Breast epithelium (tissue), 4 donors: ENCODE results near the gene DDO. TPM values are rescaled to one million over a fixed set of nuclear protein-coding genes. Genes with fewer than 3 reads are reported as not detected.

Experiments used
- DNase-seq, 2 donors: peaks; one replicate each; pipeline ENCODE4 v3.0.0-alpha.2; 2019; ENCODE audit warnings: low spot score in 2 of 2
- H3K27ac ChIP-seq, 2 donors: fragments of 200-600 bp; sonication (generic) in 1 of 2; one replicate each; pipeline ENCODE4 v1.5.1; 2016 to 2019; ENCODE audit warnings: mild to moderate bottlenecking in 1 of 2
- H3K27me3 ChIP-seq, 2 donors: fragments of 200-600 bp; sonication (generic) in 1 of 2; one replicate each; pipeline versions ENCODE4 v1.5.1 to v1.6.0; 2017 to 2019; ENCODE audit warnings: control low read depth in 1 of 2, mild to moderate bottlenecking in 1 of 2
- H3K36me3 ChIP-seq: fragments of 200-600 bp; one replicate; pipeline ENCODE4 v1.5.1; 2019
- H3K4me1 ChIP-seq, 2 donors: fragments of 200-600 bp; sonication (generic); one replicate each; pipeline ENCODE4 v1.5.1; 2016 to 2019; ENCODE audit warnings: control low read depth in 1 of 2
- H3K4me3 ChIP-seq, 3 donors: fragments of 200-600 bp; sonication (generic); 1 replicate in 2 of 3; 2 replicates in 1 of 3; pipeline ENCODE4 v1.5.1; 2016 to 2019; ENCODE audit warnings: mild to moderate bottlenecking in 3 of 3, moderate library complexity in 2 of 3
- H3K9me3 ChIP-seq, 2 donors: fragments of 200-600 bp; sonication (generic) in 1 of 2; one replicate each; pipeline ENCODE4 v1.5.1; 2016 to 2019; ENCODE audit warnings: control low read depth in 1 of 2
- POLR2A ChIP-seq: fragments of 450-650 bp; IDR thresholded peaks from one replicate; pipeline ENCODE4 v1.6.1; 2016; ENCODE audit warnings: antibody characterized with exemption, mild to moderate bottlenecking, moderate library complexity
- POLR2AphosphoS5 ChIP-seq, 3 donors: sonication (generic); formaldehyde crosslinking; IDR thresholded peaks; one replicate each; pipeline ENCODE4 v1.6.1; 2017; ENCODE audit warnings: antibody characterized with exemption in 3 of 3
- intact Hi-C: fragments of 100-400 bp; cut with DNase I; formaldehyde crosslinking; loops from one replicate; pipeline ENCODE4 v1.15.1; 2023; ENCODE audit warnings: low total_unique reads
- total RNA-seq, 3 donors: library from RNA; depleted of rRNA; stranded (reverse); fragments of >200 nt; gene quantifications; one replicate each; pipeline ENCODE4 v1.1.0, GENCODE V29; 2016
- TF ChIP-seq, protein P1 (sequence below), 3 donors: fragments of 450-650 bp; IDR thresholded peaks; one replicate each; pipeline ENCODE4 v1.5.1; 2016 to 2017; ENCODE audit warnings: antibody characterized with exemption in 3 of 3, mild to moderate bottlenecking in 3 of 3, moderate library complexity in 3 of 3

DDO gene
- total RNA-seq, 3 donors from 2014 or later = 1.6 to 4.7 (median 2.0) TPM

- no peak overlapping the region for H3K4me3 ChIP-seq
- no peaks in the 10 kb centered on the region for H3K4me1 ChIP-seq
- TF ChIP-seq, protein P1, sequence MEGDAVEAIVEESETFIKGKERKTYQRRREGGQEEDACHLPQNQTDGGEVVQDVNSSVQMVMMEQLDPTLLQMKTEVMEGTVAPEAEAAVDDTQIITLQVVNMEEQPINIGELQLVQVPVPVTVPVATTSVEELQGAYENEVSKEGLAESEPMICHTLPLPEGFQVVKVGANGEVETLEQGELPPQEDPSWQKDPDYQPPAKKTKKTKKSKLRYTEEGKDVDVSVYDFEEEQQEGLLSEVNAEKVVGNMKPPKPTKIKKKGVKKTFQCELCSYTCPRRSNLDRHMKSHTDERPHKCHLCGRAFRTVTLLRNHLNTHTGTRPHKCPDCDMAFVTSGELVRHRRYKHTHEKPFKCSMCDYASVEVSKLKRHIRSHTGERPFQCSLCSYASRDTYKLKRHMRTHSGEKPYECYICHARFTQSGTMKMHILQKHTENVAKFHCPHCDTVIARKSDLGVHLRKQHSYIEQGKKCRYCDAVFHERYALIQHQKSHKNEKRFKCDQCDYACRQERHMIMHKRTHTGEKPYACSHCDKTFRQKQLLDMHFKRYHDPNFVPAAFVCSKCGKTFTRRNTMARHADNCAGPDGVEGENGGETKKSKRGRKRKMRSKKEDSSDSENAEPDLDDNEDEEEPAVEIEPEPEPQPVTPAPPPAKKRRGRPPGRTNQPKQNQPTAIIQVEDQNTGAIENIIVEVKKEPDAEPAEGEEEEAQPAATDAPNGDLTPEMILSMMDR (IDR thresholded peaks at IDR 0.05) = no peak
- no peak for TF ChIP-seq POLR2AphosphoS5 (IDR thresholded peaks at IDR 0.05)
- no peak for TF ChIP-seq POLR2A
- H3K9me3 ChIP-seq = no peaks in the 10 kb centered on the region
- H3K36me3 ChIP-seq = no peaks in the 10 kb centered on the region
- H3K27ac ChIP-seq = no peak overlapping the region
- intact Hi-C loops = no loop called here
- DNase-seq = no peak
- no peaks in the 10 kb centered on the region for H3K27me3 ChIP-seq
These were observed 36.8 kb downstream of the DDO start for GRCh38 chr6:110378552-110378951.

DNA sequence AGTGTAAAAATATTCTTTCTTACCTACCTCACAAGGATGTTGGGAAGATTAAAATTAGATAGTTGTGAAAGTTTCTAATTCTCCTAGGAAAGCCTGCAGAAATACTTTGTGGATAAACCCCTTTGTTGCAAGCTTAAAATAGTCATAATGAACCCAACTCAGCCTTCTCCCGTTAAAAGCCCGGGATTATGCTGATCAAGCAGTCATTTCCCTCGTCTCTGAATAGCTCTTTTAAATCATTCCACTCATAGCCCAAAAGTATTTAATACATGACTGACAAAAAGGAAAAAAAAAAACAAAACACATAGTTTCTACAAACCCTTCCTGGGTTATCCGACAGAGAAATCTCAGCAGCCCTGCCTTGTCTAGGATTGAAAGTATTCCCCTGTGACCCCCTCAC, 46.3 kb downstream of the DDO start:
- H3K4me1 ChIP-seq = no peaks in the 10 kb centered on the region
- DNase-seq = no peak
- no peaks in the 10 kb centered on the region for H3K9me3 ChIP-seq
- no peaks in the 10 kb centered on the region for H3K27me3 ChIP-seq
- intact Hi-C loops = no loop called here
- no peaks in the 10 kb centered on the region for H3K36me3 ChIP-seq
- TF ChIP-seq, protein P1 (IDR thresholded peaks at IDR 0.05) = no peak
- TF ChIP-seq POLR2A = no peak
- no peak for TF ChIP-seq POLR2AphosphoS5 (IDR thresholded peaks at IDR 0.05)
- H3K27ac ChIP-seq = no peak overlapping the region
- no peak overlapping the region for H3K4me3 ChIP-seq

GRCh38 chr6:110368284-110368683, 47.1 kb downstream of the DDO start:
- H3K4me1 ChIP-seq = no peaks in the 10 kb centered on the region
- intact Hi-C loops = no loop called here
- no peak overlapping the region for H3K27ac ChIP-seq
- DNase-seq = no peak
- H3K36me3 ChIP-seq = no peaks in the 10 kb centered on the region
- H3K9me3 ChIP-seq = no peaks in the 10 kb centered on the region
- no peak overlapping the region for H3K4me3 ChIP-seq
- no peak for TF ChIP-seq POLR2A
- TF ChIP-seq, protein P1 (IDR thresholded peaks at IDR 0.05) = no peak
- no peak for TF ChIP-seq POLR2AphosphoS5 (IDR thresholded peaks at IDR 0.05)
- H3K27me3 ChIP-seq = no peaks in the 10 kb centered on the region

DNA sequence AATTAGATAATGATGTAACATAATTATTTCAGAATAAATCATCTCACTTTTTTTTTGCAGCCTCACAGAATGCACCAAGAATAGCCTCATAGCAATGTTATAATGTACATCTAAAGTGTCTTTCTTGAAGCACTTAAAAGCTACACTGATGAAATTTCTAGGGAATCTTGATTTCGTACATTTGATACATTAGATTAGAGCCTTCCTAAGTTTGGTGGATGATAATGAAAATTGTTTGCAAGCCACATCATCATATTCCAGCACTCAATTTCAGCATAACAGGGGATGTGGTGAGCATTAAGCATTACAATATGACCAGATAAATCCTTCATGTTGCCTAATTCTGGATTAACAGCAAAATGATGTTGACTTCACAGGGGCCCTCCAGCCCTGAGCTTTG, 47.5 kb downstream of the DDO start:
- H3K4me1 ChIP-seq = no peaks in the 10 kb centered on the region
- intact Hi-C loops = no loop called here

GRCh38 chr6:110366975-110367374, 48.4 kb downstream of the DDO start:
- Histone ChIP-seq H3K4me3 (no peak overlapping the region), H3K4me1 (no peaks in the 10 kb centered on the region), H3K27ac (no peak overlapping the region), H3K36me3 (no peaks in the 10 kb centered on the region), H3K9me3 (no peaks in the 10 kb centered on the region), H3K27me3 (no peaks in the 10 kb centered on the region)
- no peak for DNase-seq
- no peak for TF ChIP-seq POLR2A
- TF ChIP-seq, protein P1 (IDR thresholded peaks at IDR 0.05) = no peak
- no peak for TF ChIP-seq POLR2AphosphoS5 (IDR thresholded peaks at IDR 0.05)
- intact Hi-C loops = no loop called here

More for the DNA sequence above, 47.5 kb downstream of the DDO start:
- Histone ChIP-seq H3K9me3 (no peaks in the 10 kb centered on the region), H3K4me3 (no peak overlapping the region), H3K27ac (no peak overlapping the region), H3K36me3 (no peaks in the 10 kb centered on the region), H3K27me3 (no peaks in the 10 kb centered on the region)
- DNase-seq = no peak
- TF ChIP-seq, protein P1 (IDR thresholded peaks at IDR 0.05) = no peak
- no peak for TF ChIP-seq POLR2A
- no peak for TF ChIP-seq POLR2AphosphoS5 (IDR thresholded peaks at IDR 0.05)
